PFSK-1 (cell line): Measurements from ENCODE around the gene MKRN3.

Experiments used
- FOXP2 ChIP-seq: optimal IDR thresholded peaks from 2 replicates; pipeline ENCODE3; 2011; ENCODE audit warnings: borderline replicate concordance, control low read depth, inconsistent platforms; ENCODE audit not compliant: insufficient read depth; ENCODE audit errors: extremely low read length, extremely low read depth
- POLR2AphosphoS5 ChIP-seq: IDR thresholded peaks from 2 replicates; pipeline ENCODE4 v1.6.1; 2012; ENCODE audit warnings: low read depth, mild to moderate bottlenecking, control low read depth, low read length, moderate library complexity
- SIN3A ChIP-seq: IDR thresholded peaks from 2 replicates; pipeline ENCODE4 v1.6.1; 2012; ENCODE audit warnings: mild to moderate bottlenecking, low read length, moderate library complexity, borderline replicate concordance; ENCODE audit not compliant: insufficient read depth
- TAF1 ChIP-seq: IDR thresholded peaks from 2 replicates; pipeline ENCODE4 v1.6.1; 2012; ENCODE audit warnings: low read length, control low read depth, borderline replicate concordance; ENCODE audit not compliant: insufficient read depth
- TF ChIP-seq, protein P1 (sequence below), 2 experiments: IDR thresholded peaks; 2 replicates each; pipeline versions ENCODE4 v1.6.1 to v1.8.0; 2011 to 2012; ENCODE audit warnings: low read depth in 2 of 2, low read length in 2 of 2, control low read depth in 1 of 2, inconsistent platforms in 1 of 2, mild to moderate bottlenecking in 1 of 2, moderate library complexity in 1 of 2; ENCODE audit not compliant: insufficient read depth in 1 of 2

MKRN3 gene

DNA sequence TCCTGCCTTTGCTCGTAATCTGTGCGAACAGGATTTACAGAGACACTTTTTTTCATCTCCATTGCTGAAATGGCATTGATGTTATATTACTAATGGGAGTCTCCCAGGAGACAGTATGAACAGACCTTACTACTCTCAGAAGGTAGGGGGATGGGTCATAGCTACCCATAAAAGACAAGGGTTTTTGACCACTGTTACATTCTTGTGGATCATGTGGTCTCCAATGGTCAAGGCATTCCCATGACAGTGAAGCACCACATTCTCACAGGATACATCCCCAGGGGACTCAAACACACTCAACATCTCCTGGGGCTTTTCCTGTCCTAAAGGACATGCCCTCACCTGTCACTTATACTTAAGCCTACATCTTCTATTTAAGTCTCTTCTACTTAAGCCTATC, 40.8 kb downstream of the MKRN3 start:
- no peak for TF ChIP-seq FOXP2
- no peak for TF ChIP-seq POLR2AphosphoS5
- no peak for TF ChIP-seq SIN3A
- no peak for TF ChIP-seq TAF1
- TF ChIP-seq, protein P1, sequence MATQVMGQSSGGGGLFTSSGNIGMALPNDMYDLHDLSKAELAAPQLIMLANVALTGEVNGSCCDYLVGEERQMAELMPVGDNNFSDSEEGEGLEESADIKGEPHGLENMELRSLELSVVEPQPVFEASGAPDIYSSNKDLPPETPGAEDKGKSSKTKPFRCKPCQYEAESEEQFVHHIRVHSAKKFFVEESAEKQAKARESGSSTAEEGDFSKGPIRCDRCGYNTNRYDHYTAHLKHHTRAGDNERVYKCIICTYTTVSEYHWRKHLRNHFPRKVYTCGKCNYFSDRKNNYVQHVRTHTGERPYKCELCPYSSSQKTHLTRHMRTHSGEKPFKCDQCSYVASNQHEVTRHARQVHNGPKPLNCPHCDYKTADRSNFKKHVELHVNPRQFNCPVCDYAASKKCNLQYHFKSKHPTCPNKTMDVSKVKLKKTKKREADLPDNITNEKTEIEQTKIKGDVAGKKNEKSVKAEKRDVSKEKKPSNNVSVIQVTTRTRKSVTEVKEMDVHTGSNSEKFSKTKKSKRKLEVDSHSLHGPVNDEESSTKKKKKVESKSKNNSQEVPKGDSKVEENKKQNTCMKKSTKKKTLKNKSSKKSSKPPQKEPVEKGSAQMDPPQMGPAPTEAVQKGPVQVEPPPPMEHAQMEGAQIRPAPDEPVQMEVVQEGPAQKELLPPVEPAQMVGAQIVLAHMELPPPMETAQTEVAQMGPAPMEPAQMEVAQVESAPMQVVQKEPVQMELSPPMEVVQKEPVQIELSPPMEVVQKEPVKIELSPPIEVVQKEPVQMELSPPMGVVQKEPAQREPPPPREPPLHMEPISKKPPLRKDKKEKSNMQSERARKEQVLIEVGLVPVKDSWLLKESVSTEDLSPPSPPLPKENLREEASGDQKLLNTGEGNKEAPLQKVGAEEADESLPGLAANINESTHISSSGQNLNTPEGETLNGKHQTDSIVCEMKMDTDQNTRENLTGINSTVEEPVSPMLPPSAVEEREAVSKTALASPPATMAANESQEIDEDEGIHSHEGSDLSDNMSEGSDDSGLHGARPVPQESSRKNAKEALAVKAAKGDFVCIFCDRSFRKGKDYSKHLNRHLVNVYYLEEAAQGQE (IDR thresholded peaks at IDR 0.05; ENCODE audit: insufficient read depth in 1 of 2, low read depth in 2 of 2, low read length in 2 of 2), result no peak

DNA sequence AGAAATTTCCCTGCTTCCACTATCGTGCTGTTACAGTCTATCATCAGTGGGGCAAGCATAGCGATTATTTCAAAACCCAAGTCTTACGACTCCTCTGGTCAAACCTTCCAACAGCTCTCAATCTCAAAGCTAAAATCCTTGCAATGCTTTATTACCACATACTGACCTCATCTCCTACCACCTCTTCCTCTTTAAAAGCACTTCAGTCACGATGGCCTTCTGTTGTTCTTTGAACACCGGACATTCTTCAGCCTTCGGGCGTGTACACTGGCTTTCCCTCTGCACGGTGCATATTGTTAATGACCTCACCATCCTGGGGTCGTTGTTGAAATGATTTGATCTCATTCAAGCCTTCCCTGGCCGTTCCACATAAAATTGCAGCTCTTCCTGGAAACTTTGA, 51.1 kb downstream of the MKRN3 start:
- TF ChIP-seq, protein P1 (IDR thresholded peaks at IDR 0.05; ENCODE audit: insufficient read depth in 1 of 2, low read depth in 2 of 2, low read length in 2 of 2), result no peak
- TF ChIP-seq TAF1 (no peak), SIN3A (no peak), FOXP2 (no peak), POLR2AphosphoS5 (no peak)
